Measurements from ENCODE around the gene ANKS1A. TPM values are rescaled to one million over a fixed set of nuclear protein-coding genes. Genes with fewer than 3 reads are reported as not detected.

Gene ANKS1A
- total RNA-seq, 2 donors from 2014 or later = 20.5 to 68.4 TPM

DNA sequence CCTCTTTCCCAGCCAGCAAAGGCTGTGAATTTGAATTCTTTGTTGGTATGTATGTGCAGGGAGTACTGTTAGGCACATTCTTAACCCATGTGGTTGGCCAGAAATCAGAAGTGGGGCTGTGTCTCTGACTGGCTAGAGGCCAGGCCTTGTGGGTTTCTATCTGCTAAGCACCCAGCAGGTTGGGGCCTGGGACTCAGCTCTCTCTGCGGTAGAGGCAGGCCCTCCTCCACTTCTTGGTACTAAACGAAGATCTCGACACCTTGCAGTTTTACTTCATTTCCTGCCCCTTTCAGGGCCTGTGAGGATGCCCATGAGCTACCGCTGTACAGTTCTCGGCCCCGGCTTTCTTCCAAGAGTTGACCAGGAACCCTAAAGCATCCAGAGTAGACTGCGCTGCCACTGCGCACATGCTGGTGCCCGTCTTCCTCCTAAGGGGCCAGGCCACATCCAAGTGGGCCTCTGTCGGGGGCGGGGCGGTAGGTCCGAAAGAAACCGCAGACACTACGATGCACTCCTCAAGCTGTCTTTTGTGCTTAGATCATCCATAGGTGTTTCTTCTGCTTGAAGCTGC lies 201.0 kb downstream of the ANKS1A start:
- H3K27ac ChIP-seq = no peak overlapping the region
- 88% methylated on average over 15 of the region's 15 CpGs for WGBS

DNA sequence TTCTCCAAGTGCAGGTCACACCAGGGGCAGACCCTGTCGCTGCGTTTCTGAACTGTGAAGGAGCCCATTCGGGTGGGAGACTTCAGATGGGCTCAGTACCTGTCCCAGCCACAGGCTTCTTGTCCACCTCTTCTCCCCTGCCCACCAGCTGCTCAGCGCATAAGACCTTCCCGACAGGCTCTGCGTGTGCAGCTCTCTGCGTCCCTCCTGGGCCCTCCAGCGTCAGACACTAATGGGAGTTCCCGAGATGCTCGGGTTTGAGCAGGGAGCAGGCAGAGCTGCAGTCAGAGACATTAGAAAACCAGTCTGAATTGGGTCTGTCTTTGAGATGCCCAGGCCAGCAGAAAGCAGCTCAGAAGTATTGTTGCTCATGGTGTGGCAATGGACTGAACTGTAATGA lies 201.7 kb downstream of the ANKS1A start:
- H3K27me3 ChIP-seq (replicated peaks; ENCODE audit: insufficient read depth) = no peaks in the 10 kb centered on the region
- WGBS = 92% methylated on average over 10 of the region's 10 CpGs
- intact Hi-C loops (cut with DNase I) = no loop called here
- H3K27ac ChIP-seq = no peak overlapping the region
- H3K4me1 ChIP-seq (replicated peaks) = no peaks in the 10 kb centered on the region
- H3K9me3 ChIP-seq = no peaks in the 10 kb centered on the region
- H3K36me3 ChIP-seq = no peaks in the 10 kb centered on the region
- TF ChIP-seq POLR2AphosphoS5 (IDR thresholded peaks at IDR 0.05) = no peak
- no peak overlapping the region for H3K4me3 ChIP-seq
- DNase-seq (ENCODE audit: low spot score) = no peak

More for the DNA sequence above, 201.0 kb downstream of the ANKS1A start:
- DNase-seq (ENCODE audit: low spot score) = no peak
- Histone ChIP-seq H3K4me1 (replicated peaks) (no peaks in the 10 kb centered on the region), H3K36me3 (peaks cover 0 to 3% of the 10 kb centered on the region in 2 donors), H3K4me3 (no peak overlapping the region), H3K27me3 (replicated peaks; ENCODE audit: insufficient read depth) (no peaks in the 10 kb centered on the region), H3K9me3 (no peaks in the 10 kb centered on the region)
- intact Hi-C loops (cut with DNase I) = no loop called here
- TF ChIP-seq, protein P1, sequence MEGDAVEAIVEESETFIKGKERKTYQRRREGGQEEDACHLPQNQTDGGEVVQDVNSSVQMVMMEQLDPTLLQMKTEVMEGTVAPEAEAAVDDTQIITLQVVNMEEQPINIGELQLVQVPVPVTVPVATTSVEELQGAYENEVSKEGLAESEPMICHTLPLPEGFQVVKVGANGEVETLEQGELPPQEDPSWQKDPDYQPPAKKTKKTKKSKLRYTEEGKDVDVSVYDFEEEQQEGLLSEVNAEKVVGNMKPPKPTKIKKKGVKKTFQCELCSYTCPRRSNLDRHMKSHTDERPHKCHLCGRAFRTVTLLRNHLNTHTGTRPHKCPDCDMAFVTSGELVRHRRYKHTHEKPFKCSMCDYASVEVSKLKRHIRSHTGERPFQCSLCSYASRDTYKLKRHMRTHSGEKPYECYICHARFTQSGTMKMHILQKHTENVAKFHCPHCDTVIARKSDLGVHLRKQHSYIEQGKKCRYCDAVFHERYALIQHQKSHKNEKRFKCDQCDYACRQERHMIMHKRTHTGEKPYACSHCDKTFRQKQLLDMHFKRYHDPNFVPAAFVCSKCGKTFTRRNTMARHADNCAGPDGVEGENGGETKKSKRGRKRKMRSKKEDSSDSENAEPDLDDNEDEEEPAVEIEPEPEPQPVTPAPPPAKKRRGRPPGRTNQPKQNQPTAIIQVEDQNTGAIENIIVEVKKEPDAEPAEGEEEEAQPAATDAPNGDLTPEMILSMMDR (IDR thresholded peaks at IDR 0.05) = no peak
- TF ChIP-seq POLR2A (IDR thresholded peaks at IDR 0.05) (no peak), POLR2AphosphoS5 (IDR thresholded peaks at IDR 0.05) (no peak)

DNA sequence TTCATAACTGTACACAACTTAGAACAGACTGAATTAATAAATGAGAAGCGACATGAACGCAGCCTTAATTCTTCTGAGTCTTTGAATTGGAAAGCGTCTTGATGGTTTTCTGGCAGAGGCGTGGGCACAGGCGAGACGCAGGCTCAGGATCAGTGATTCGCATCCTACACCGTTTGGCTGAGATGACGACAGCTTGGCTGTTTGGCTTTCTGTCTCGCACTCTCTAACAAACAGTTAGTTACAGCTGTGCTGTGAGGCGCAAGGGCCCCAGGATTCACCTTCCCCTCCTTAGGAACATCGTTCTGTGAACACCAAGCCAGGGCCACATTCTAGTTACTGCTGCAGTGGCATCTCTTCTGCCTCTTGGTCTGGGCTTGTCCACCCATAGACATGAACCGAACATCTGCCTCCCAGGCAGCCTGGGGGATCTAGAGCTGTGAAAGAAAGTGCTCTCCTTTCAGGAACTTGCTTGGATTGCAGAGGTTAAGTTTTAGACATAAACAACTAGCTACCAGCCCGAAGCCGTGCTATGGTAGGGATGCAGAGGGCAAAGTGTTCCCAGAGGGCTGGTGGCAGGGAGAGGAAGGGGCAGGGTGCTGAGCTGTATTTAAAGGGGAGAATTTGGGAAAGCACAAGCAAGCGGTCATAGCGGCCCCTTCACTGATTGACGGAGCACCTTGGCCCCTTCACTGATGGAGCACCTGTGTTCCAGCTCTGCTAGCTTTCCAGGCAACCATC lies 202.5 kb downstream of the ANKS1A start:
- intact Hi-C loops (cut with DNase I) = no loop called here

DNA sequence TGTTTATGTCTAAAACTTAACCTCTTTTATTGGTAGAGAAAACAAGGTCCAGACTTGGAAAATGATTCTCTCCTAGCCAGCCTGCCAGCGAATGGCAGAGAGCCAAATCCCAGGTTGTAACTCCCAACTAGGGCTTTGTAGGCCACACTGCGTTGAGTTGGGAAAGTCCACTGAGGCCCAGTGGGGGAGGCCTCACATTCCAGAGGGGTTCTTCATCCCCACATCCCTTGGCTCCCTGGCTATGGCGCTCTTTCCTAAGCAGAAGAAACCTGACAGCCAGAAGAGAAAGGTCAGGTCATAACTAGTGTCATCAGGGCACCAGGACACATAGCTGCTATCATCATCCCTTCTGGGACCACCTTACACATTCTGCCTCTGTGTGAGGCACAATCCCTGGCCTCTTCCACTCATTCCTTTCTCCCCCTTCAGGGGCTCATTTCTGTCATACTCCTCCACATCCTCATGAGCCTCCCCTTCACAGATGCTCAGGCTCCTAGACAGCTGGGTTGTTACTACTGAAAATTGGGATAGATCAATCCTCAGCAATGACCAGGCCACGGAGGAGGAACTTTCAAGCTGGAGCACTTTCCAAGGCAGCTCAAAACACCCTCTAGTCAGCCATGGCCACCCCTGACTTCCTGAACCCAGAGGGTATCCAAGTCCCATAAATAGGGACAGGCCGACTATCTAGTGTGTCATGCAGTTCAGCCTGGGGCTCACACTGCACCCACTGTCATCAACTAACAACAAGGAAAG lies 203.5 kb downstream of the ANKS1A start:
- no peaks in the 10 kb centered on the region for H3K27me3 ChIP-seq (replicated peaks; ENCODE audit: insufficient read depth)
- peak overlapping the region; percentile 5 to 23 for H3K27ac ChIP-seq
- H3K9me3 ChIP-seq = no peaks in the 10 kb centered on the region
- DNase-seq (ENCODE audit: low spot score) = no peak
- no peaks in the 10 kb centered on the region for H3K4me1 ChIP-seq (replicated peaks)
- no peak overlapping the region for H3K4me3 ChIP-seq
- 55% methylated on average over 5 of the region's 5 CpGs for WGBS
- intact Hi-C loops (cut with DNase I) = no loop called here
- TF ChIP-seq, protein P1 (IDR thresholded peaks at IDR 0.05) = no peak
- no peak for TF ChIP-seq POLR2A (IDR thresholded peaks at IDR 0.05)
- no peak for TF ChIP-seq POLR2AphosphoS5 (IDR thresholded peaks at IDR 0.05)
- no peaks in the 10 kb centered on the region for H3K36me3 ChIP-seq

More for the DNA sequence above, 202.5 kb downstream of the ANKS1A start:
- no peak for DNase-seq (ENCODE audit: low spot score)
- H3K4me3 ChIP-seq = no peak overlapping the region
- no peaks in the 10 kb centered on the region for H3K36me3 ChIP-seq
- peak overlapping the region in 1 of 2 donors; percentile 5 for H3K27ac ChIP-seq
- no peaks in the 10 kb centered on the region for H3K27me3 ChIP-seq (replicated peaks; ENCODE audit: insufficient read depth)
- no peaks in the 10 kb centered on the region for H3K4me1 ChIP-seq (replicated peaks)
- H3K9me3 ChIP-seq = no peaks in the 10 kb centered on the region
- TF ChIP-seq POLR2AphosphoS5 (IDR thresholded peaks at IDR 0.05) (no peak), POLR2A (IDR thresholded peaks at IDR 0.05) (no peak)
- TF ChIP-seq, protein P1 (IDR thresholded peaks at IDR 0.05) = no peak
- 64% methylated on average over 18 of the region's 18 CpGs for WGBS

DNA sequence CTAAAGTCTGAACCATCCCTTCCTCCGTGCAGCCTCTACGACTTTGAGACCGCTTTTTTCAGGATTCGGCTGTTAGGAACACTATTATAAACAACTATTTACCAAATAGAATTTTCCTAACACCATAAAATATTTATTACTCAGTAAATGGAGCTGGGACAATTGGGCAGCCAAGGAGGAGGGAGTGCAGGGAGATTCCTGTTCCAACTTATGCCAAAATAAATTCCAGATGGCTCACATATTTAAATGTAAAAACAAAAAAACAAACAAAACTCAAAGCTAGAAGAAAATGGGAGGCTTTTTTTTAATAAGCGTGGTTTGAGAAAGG lies 204.0 kb downstream of the ANKS1A start:
- 34% methylated on average over 5 of the region's 5 CpGs for WGBS
- Histone ChIP-seq H3K27me3 (replicated peaks; ENCODE audit: insufficient read depth) (no peaks in the 10 kb centered on the region), H3K9me3 (no peaks in the 10 kb centered on the region), H3K4me3 (no peak overlapping the region), H3K27ac (no peak overlapping the region), H3K36me3 (no peaks in the 10 kb centered on the region), H3K4me1 (replicated peaks) (no peaks in the 10 kb centered on the region)
- intact Hi-C loops (cut with DNase I) = no loop called here
- TF ChIP-seq, protein P1 (IDR thresholded peaks at IDR 0.05) = no peak
- no peak for TF ChIP-seq POLR2A (IDR thresholded peaks at IDR 0.05)
- no peak for TF ChIP-seq POLR2AphosphoS5 (IDR thresholded peaks at IDR 0.05)
- no peak for DNase-seq (ENCODE audit: low spot score)
